ENCODE measurements around the gene DNAAF2.
"Not testable (repeated sequence)": the region's sequence is repeated elsewhere in the genome, so short reads cannot be mapped to it uniquely, and the experiment has no call there.

Gene DNAAF2, protein sequence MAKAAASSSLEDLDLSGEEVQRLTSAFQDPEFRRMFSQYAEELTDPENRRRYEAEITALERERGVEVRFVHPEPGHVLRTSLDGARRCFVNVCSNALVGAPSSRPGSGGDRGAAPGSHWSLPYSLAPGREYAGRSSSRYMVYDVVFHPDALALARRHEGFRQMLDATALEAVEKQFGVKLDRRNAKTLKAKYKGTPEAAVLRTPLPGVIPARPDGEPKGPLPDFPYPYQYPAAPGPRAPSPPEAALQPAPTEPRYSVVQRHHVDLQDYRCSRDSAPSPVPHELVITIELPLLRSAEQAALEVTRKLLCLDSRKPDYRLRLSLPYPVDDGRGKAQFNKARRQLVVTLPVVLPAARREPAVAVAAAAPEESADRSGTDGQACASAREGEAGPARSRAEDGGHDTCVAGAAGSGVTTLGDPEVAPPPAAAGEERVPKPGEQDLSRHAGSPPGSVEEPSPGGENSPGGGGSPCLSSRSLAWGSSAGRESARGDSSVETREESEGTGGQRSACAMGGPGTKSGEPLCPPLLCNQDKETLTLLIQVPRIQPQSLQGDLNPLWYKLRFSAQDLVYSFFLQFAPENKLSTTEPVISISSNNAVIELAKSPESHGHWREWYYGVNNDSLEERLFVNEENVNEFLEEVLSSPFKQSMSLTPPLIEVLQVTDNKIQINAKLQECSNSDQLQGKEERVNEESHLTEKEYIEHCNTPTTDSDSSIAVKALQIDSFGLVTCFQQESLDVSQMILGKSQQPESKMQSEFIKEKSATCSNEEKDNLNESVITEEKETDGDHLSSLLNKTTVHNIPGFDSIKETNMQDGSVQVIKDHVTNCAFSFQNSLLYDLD

DNA sequence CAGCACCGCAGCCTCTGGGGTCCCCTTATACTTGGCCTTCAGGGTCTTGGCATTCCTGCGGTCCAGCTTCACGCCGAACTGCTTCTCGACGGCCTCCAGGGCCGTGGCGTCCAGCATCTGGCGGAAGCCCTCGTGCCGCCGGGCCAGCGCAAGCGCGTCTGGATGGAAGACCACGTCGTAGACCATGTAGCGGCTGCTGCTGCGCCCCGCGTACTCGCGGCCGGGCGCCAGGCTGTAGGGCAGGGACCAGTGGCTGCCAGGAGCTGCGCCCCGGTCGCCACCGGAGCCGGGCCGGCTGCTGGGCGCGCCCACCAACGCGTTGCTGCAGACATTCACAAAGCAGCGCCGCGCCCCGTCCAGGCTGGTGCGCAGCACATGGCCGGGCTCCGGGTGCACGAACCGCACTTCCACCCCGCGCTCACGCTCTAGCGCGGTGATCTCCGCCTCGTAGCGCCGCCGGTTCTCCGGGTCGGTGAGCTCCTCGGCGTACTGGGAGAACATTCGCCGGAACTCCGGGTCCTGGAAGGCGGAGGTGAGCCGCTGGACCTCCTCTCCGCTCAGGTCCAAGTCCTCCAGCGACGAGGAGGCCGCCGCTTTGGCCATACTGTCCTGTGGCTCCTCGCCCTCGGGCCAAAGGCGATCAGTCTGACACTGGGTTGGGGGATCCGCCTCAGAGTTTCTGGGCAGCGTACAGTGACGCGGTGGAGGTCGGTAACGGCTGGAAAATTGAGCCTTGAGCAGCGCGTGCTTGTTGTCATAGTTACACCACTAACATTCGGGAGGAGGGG, at the start of gene DNAAF2:
DNAAF2 (minus strand) TSS at position 698 of the 788 bp plus-strand sequence; CDS start at position 603, 95 bp downstream.
- DNase-seq: no peak

DNA sequence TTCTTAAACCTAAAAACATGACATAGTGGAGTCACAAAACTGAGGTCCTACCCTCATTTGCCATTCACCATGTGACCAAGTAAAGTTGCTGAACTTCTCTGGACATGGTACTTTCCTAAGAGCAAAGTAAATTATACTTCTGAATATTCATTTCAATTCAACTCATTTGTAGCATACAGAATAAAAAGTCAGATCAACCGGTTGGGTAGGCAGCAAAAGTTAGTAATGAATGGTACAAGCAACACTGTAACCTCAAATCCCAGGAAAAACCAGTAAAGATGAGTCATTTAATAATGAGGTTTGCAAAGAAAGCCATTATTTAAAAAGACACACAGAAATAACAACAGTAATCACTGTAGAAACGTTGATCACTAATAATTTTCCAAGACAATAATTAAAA, 44.2 kb upstream of the DNAAF2 start:
- no peak for DNase-seq

DNA sequence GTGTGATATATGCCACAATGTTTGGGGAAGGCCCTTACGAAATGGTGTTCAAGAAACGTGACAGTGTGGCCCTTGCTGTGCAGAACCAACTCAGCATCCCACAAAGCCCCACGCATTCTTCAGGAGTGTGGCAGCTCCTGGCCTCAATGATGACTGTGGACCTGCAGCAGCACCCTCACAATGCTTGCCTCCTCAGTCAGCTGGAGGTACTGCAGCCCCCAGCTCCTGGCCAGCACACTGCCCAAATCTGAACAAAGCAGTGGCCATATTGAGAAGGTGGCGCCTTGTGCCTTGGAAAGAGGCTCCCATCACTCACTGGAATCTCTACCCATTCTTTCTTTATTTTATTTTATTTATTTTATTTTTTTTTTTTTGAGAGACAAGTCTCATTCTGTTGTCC, 42.6 kb upstream of the DNAAF2 start:
- no peak for DNase-seq

DNA sequence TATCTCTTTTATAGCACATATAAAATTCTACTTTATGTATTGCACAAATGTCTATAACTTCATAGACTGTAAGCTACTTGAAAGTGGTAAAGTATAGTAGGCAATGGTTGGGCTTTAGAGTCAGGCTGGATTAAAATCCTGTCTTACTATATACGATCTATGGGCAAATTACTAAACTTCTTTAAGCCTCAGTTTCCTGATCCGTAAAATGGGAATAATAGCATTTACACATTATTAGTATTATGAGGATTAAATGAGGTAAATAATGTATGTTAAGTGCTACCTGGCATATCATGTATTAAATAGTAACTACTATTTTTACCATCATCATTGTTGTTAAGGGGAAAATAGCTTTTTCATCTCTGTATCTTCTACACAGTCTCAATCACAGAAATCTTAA, 38.5 kb upstream of the DNAAF2 start:
- no peak for DNase-seq

DNA sequence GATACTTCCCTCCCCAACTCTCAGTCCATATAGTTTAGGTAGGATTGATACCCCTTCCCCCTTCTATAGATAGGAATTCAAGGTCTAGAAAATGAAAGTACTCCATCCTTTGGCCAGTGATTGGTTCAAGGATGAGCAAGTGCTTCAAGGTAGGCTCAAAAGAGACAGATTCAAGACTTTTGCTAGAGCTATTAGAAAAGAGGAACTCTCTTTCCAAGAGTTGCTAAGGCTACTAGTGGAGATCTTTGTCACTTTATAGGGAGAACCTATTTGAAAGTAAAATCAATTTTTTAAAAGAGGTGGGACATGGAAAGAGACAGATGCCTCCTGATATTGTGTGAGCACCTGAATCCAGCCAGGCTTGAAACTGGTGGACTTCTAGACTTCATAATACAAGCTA, 35.4 kb upstream of the DNAAF2 start:
- DNase-seq: no peak

DNA sequence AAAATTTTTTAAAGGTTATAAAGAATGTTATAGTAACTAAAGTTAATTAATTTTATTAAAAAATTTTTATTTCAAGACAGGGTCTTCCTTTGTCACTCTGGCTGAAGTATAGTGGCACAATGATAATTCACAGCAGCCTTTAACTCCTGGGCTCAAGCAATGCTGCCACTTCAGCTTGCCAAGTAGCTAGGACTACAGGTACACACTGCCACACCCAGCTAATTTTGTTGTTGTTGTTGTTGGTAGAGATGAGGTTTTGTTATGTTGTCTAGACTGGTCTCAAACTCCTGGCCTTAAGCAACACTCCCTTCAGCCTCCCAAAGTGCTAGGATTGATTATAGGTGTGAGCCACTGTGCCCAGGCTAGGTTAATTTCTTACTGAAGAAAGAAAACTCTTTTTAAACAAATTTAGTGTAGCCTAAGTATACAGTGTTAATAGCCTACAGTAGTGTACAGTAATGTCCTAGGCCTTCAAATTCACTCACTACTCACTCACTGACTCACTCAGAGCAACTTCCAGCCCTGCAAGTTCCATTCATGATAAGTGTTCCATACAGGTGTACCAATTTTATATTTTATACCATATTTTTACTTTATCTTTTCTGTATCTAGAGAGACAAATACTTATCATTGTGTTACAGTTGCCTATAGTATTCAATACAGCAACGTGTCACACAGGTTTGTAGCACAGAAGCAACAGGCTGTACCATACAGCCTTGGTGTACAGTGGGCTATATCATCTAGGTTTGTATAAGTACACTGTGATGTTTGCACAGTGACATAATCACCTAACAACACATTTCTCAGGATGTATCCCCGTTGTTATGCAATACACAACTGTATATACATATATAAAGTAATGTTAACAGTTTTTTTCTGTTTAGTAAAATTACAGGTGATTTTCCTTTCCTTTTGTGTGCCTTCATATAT, 24.7 kb upstream of the DNAAF2 start:
- no peak for DNase-seq

DNA sequence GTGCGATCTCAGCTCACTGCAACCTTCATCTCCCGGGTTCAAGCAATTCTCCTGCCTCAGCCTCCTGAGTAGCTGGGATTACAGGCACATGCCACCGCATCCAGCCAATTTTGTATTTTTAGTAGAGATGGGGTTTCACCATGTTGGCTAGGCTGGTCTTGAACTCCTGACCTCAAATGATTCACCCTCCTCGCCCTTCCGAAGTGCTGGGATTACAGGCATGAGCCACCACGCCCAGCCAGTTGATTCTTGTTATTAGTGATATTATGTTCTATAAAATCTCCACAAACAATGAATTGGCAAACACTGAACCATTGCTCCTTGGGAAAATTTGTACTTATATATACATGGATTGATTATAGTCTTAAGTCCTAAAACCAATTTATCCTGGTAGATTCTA, 22.5 kb upstream of the DNAAF2 start:
- not testable (repeated sequence) for DNase-seq

DNA sequence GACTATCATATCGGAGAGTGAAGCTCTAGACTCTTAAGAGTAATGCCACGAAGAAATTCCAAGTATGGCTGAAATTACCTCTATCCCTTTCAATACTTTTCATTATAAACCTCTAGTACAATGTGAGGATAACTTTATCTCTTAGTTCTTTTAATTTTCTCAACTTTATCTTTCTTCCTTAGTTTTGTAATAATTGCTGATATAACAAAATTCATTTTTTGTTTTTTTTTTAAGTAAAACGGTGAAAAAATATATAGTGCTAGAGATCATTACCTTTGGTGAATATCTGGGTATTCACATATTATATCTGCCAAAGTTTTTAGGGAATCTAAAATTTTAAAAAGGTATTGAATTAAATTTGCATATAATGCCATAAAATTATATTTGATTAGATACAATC, 19.5 kb upstream of the DNAAF2 start:
- no peak for DNase-seq

DNA sequence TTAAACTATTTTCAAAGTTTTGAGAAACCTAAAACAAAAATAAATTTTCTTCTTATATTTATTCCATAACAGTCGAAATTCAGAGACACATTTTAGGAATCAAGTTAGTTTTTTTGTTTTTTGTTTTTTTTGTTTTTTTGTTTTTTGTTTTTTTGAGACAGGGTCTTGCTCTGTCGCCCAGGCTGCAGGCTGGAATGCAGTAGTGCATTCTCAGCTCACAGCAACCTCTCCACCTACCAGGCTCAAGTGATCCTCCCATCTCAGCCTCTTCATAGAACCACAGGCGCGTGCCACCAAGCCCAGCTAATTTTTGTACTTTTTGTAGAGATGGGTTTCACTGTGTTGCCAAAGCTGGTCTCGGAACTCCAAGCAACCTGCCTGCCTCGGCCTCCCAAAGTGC, 18.5 kb upstream of the DNAAF2 start:
- no peak for DNase-seq

DNA sequence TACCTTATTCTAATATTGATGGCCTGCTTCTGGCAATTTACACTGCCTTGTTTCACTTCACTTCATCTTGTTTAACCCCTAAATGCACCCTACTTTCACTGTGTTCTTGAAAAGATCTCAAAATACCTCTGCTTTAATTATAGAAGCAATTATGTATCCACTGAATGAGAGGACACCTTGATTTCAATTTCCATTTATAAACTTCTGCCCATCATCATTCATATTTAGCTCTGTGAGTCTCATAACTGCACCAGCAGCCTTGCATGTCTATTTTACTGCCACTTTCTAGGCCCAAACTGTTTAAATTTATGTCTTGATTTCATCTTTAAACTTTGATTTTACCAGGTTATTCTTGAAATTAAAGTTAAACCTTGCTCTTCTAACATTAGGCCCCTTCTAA, 7.1 kb upstream of the DNAAF2 start:
- DNase-seq: no peak

DNA sequence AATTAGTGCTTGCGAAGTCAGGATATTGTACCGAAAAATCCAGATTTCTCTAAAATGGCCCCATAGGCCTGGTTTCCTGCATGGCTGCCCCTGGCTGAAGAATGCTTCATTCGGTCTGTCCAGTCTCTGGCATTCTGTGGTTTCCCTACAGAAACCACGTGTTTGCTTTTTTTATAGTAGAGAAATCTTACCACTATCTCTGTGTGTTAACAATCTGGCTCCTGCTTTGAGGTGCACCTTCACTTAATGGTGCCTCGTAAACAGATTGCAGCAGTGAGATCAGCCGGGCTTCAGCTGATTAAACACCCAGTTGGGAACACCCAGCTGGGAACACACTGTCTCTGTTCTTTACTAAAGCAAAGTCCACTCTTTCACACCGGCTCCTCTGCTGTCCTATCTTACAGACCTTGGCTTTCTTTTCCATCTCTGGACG, 6.7 kb upstream of the DNAAF2 start:
- DNase-seq: no peak

DNA sequence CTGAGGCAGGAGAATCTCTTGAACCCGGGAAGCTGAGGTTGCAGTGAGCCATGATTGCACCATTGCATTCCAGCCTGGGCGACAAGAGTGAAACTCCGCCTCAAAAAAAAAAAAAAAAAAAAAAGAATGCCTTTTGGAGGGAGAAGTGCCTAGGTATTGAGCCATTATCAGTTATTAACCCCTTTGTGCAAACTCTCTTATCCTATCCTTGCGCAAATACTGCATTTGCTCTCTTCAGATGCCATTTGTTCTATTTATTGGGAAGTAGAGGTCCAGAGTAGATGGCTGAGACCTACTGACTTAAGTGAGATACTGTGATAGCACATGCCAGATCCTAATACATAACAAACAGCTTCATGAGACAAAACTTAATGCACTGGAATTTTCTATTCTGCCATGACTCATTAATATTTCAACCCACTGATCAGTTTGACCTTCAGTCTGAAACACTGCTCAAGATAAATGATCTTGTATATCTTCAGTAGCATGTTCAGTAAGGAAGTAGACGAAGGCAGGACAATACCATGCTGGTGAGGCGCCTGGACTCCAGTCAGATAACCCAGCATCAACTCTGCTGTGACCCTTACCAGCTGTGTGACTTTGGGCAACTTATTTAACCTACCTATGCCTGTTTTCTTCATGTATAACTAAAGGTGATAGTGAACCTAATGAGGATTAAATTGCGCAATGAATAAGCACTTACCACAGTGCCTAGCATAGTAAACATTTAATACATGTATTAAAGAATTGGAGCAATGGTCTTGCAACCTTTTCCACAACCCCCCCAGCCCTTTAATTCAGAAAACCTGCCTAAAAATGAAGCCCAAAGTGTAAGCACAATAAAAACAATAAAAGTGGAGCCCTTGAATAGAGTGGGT, 5.7 kb upstream of the DNAAF2 start:
- DNase-seq: no peak

DNA sequence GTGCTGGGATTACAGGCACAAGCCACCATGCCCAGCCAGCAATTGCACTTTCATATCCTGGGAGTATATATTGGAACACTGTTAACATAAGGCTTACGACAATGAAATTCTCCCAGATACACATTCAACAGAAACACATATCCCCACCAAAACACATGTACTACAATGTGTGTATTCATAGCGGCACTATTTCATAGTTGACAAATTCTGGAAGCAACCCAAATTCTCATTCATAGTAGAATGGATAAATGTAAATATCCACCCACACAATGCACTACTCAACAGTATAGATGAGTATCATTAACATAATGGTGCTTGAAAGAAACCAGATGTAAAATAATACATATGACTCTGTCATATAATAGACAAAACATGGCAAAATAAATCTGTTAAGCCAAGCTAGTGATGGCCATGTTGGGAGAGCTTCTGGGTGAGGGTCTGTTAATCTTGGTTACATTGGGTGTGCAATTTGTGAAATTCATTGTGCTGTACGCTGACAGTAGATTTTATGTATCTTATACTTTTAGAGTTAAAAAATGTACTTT, 2.6 kb upstream of the DNAAF2 start:
- no peak for DNase-seq

DNA sequence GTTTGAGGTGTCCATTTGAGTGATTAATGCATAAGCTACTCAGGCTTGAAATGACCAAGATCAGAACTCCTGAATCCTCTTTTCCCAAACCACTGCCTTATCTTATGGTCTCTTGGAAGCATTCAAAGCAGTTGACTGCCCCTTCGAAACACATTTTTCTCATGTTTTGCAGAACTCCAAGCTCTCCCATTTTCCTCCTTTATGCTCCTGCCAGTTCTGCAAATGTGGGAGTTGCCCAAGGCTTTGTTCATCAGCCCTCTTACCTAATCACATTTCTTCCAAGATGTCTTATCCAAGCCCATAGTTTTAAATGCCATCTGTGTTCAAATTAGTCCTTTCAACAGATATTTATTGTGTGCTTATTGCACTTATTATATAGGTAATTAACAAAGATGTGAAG, 1.8 kb upstream of the DNAAF2 start:
- no peak for DNase-seq

DNA sequence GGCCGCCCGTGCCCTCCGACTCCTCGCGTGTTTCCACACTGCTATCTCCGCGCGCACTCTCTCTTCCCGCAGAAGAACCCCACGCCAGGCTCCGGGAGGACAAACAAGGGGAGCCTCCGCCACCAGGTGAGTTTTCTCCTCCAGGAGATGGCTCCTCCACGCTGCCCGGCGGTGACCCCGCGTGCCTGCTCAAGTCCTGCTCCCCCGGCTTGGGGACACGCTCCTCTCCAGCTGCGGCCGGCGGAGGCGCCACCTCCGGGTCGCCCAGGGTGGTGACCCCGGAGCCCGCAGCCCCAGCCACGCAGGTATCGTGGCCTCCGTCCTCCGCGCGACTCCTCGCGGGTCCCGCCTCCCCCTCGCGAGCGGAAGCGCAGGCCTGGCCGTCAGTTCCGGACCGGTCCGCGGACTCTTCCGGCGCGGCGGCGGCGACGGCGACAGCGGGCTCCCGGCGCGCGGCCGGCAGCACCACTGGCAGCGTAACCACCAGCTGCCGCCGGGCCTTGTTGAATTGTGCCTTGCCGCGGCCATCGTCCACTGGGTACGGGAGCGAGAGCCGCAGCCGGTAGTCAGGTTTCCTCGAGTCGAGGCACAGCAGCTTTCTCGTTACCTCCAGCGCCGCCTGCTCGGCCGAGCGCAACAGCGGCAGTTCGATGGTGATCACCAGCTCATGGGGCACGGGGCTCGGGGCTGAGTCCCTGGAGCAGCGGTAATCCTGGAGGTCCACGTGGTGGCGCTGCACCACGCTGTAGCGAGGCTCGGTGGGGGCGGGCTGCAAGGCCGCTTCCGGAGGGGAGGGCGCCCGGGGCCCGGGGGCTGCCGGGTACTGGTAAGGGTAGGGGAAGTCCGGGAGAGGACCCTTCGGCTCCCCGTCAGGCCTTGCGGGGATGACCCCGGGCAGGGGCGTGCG, 1.2 kb downstream of the DNAAF2 start:
- DNase-seq: peak; percentile 85

DNA sequence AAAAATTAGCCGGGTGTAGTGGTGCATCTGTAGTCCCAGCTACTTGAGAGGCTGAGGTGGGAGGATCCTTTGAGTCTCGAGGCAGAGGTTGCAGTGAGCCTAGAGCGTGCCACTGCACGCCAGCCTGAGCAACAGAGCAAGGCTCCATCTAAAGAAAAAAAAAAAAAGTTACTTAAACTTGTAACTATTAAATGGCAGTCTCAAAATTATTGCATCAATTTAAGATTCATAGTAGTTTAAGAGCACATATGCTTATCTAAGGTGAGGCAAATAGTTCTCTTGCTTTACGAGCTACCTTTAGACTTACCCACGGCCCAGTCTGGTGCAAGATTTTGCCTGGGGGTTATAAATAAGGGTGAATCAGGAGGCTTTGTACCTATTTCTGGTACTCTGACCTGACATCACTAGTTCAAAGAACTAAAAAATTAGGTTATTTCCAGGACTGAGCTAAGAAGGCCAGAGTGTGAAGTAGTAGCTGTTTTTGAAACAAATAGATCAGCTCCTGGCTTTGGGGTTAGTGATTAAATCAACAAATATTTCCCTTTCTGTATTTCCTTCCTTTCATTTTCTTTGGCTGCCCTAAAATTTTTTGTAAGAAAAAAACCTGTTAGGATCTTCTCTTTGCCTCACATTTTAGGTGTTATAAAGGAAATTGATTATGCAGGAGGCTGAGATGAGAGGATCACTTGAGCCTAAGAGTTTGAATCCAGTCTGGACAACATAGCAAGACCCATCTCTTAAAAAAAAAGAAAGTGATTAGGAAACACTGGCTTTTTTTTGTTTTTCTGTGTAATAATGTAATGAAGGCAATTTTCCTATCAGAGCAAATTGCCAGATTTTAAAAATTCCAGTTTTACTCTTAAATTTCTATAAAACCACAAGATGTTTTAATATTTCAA, 10.9 kb downstream of the DNAAF2 start:
- no peak for DNase-seq

DNA sequence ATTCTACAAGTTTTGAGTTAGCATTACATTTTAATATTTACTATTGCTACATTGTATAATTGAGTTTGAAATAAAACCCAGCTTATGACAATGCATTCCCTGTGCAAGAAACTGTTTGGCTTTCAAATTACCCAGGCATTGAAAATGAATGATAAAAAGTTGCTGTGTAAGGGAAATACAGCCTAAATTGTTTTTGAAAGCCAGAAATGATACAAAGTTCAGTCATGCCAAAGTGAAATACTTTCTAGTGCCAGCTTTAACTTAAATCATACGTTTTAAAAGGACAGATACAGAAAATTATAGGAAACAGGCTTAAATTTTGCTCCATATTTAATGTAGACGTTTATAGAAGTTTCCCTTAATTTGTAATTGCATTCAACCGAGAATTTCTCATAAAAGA, 11.7 kb downstream of the DNAAF2 start:
- no peak for DNase-seq

DNA sequence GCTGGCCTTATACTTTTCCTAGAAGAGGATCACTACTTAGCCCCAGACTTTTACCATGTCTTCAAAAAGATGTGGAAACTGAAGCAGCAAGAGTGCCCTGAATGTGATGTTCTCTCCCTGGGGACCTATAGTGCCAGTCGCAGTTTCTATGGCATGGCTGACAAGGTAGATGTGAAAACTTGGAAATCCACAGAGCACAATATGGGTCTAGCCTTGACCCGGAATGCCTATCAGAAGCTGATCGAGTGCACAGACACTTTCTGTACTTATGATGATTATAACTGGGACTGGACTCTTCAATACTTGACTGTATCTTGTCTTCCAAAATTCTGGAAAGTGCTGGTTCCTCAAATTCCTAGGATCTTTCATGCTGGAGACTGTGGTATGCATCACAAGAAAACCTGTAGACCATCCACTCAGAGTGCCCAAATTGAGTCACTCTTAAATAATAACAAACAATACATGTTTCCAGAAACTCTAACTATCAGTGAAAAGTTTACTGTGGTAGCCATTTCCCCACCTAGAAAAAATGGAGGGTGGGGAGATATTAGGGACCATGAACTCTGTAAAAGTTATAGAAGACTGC, 12.9 kb downstream of the DNAAF2 start:
- DNase-seq: no peak

All from NCI-H524 treated with DMSO at 0.1 percent for 48 hours (cell line).